ENCODE results near the gene ADGRL2.
A peak's percentile ranks its signal among the peaks of the same experiment; 100 is the strongest.

Gene ADGRL2

DNA sequence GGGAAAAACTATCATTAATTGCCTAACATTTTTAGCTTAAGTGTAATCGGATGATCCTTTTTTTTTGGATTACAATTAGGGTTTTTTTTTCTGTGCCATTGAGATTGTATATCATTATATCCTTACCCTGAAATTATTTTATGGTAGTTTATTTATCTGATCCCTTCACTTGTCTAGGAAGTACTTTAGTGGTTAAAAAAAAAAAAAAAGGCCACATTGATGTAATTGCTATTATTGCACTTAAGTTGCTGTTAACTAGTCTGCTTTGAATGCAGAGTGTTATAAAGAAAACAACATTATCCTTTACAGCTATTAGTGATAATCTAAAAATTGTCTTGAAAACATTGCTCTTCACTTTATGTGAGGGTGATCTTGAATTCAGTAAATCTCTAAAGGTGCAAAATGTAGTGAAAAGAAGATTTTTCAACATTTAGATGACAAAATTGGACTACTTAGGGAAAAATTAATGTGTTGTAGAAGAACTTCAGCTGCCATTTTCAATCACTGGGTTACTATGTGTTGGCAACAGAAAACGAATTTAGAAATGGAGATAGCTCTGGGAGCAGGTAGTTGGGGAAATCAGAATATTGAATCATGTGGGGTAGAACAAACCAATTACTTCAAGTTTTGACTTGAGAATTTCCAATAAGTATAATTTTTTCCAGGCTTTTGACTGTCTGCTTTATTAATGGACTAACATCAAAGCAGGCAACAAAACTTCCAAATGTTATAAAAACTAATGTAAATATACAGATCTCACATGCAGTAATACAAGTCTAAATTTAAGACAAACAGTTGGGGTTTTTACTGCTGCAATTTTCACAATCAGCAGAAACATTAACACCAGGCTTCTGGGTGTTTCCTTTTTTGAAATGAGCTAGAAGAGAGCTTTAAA is 5.0 kb downstream of the ADGRL2 start:
- DNase-seq (ENCODE audit: low spot score), result no peak

DNA sequence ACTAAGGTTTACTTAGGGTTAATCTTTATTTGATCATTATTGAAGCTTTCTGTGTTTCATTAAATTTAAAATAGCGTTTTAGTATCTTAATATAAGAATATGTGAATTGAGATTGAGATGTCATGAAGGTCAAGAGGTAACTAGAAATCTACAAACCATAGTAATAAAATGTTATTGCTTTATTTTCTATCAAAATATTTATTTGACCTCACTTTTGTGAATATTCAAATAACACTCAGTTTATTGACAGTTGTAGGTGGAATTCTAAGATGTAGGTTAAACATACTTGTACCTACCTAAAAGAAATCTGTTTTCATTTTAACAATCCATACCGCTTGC is 5.7 kb downstream of the ADGRL2 start:
- no peak for DNase-seq (ENCODE audit: low spot score)

- DNase-seq (ENCODE audit: low spot score), result no peak
Measured at GRCh38 chr1:81808760-81809159, 8.0 kb downstream of the ADGRL2 start.

DNA sequence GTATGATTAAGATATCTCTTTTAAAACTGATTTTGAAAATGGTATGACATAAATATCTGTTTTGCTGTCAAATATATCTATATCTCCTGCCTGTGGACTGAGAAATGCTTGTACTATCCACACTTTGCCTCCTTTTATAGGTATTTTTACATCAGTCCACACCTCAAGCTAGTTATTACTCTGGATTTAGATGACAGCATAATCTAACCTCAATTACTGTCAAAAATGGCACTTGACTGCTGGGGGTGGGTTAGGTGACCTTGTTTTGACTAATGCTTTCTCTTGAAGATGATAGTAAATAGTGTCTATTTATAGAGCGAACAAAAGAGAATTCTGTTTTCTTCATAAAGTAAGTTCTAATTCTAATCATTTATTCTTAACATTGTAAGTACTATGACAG is 9.1 kb downstream of the ADGRL2 start:
- no peak for DNase-seq (ENCODE audit: low spot score)

- DNase-seq (ENCODE audit: low spot score), result no peak
Measured at GRCh38 chr1:81811757-81812371, 11.1 kb downstream of the ADGRL2 start.

GRCh38 chr1:81812712-81813111 is 12.0 kb downstream of the ADGRL2 start:
- no peak for DNase-seq (ENCODE audit: low spot score)

DNA sequence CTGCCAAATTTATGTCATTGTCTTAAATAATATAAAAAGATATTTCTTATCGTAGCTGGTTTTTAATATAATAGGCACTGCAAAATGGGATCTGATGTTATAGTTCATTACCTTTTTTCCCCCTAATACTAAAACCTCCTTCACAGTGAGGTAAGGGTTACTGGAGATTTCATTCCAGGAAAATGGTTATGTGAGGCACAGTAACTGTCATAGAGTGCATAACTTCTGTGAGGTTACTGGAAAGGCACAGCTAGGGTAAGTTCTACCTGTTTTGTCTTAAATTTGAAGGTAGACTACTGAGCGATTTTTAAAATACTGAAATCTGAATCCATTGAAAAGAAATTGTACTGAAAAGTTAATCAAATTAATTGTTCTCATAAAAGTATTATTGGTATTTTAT is 13.0 kb downstream of the ADGRL2 start:
- DNase-seq (ENCODE audit: low spot score), result no peak

GRCh38 chr1:81819613-81820012 is 18.9 kb downstream of the ADGRL2 start:
- no peak for DNase-seq (ENCODE audit: low spot score)

DNA sequence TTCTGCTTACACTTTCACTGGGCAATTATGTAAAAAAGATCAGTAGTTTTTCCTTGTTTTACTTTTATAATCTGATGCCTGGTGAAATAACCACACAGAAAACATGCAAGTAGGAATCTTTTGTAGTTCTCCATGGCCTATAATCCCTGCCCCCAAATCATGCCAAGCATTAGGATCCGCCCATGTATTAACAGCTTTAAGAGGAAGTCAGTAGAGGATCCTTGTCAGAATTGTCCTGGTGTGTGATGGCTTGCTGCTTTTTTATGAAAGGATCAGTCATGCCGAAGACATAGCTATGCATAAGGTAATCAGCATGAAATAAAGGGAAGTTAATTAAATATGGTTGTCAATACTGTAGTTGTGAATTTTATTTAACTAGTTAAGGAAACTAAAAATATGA is 20.0 kb downstream of the ADGRL2 start:
- DNase-seq (ENCODE audit: low spot score), result no peak

DNA sequence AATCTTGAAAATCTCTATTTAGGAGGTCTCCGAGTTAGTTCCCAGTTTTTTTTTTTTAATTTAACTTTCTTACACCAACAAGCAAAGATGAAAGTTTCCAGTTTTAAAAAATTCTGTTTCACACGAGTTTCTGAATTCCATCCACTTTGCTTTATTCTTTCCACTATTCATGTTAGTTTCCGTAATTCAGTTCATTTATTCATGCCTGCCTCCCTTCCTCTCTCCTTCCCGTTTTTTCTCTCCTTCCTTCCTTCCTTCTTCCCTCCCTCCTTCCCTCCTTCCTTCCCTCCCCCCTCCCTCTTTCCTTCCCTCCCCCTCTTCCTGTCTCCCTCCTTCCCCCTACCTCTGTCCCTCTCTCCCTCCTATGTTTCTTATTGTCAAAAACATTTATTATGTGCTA is 22.3 kb downstream of the ADGRL2 start:
- no peak for DNase-seq (ENCODE audit: low spot score)

DNA sequence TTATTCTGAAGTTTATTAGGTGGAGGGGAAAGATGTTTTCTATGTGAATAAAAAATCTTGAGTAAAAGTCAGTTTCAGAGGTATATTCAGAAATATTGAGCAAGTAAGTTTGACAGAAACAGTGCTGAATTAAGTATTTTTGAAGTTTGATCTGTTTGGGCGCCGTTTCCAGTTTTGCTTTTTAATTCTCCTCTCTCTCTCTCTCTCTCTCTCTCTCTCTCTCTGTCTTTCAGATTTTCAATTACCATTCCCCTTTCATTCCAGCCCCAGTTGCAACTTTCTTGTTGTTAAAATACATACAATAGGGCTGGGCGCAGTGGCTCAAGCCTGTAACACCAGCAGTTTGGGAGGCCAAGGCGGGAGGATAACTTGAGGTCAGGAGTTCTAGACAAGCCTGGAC is 24.0 kb downstream of the ADGRL2 start:
- DNase-seq (ENCODE audit: low spot score), result no peak

GRCh38 chr1:81827942-81828341 is 27.2 kb downstream of the ADGRL2 start:
- DNase-seq (ENCODE audit: low spot score), result no peak

DNA sequence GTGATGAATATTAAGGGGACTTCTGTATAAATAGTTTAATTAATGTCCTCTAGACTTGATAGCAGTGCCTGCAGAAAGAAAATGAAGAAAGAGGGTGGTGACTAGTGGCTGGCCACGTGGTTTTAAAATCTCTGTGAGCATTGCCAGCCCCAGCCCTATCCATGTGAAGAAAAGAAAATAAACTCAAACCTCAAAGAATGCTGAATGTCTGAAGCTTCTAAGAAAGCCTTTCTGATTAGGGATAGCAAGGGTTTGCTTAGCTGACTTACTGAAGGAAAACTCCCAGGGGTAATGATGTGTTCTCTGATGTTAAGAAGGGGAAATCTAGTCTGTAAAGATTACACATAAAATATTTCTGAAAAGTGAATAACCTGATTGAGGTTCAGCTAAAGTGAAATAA is 31.8 kb downstream of the ADGRL2 start:
- peak; percentile 23 for DNase-seq (ENCODE audit: low spot score)

- DNase-seq (ENCODE audit: low spot score), result no peak
Measured at GRCh38 chr1:81833722-81834121, 33.0 kb downstream of the ADGRL2 start.

DNA sequence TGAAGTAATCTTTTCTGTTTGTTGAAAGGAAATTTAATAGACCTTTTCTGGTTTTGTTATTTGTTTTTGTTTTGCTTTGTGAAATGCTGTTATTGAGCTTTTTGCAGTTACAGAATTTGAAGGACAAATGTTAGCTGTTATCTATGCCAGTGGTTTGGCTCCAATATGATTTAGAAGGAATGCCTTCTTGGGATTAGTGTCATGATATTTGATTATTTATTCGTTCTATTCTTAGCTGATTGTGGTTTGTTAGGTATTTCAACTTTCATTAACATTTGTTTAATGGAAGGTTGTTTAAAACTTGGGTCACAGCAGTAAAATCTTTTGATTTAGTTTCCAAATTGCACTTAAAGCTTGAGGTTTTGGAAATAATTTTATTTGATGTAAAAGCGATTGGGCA is 33.5 kb downstream of the ADGRL2 start:
- DNase-seq (ENCODE audit: low spot score), result peak; percentile 1

DNA sequence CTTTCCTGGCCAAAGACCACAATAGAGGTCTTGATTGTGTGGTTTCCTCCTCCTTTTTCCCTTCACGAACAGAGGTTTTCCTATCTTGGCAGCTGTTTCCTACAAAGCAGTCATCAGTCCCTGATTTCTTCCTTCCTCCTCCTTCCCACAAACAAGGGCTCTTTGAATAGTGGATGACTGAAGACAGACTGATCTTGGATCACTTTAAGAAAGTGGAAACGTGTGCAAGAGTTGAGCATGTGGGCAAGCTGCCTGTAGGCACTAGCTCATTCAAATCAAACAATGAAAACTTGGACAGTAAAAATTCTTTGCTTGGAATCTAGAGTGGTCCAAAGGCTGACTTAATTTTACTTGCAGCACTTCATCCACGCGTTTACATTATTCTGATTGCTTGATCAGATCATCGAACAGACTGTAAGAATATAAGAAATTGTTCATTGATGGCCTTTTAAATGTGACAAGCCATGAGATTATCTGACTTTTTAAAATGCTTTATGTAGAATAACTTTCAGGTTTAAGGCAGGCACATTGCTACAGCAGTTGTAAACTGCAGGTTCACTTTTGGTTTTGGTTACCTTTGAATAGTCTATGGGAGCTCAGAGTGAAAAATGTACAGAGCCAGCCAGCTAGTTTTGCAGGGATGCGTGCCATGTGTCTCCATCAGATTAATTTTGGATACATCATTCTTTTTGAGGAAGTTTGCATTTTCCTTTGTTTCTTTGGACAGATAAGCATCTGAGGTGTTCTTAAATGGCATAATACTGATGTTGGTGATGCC is 34.4 kb downstream of the ADGRL2 start:
- no peak for DNase-seq (ENCODE audit: low spot score)

DNA sequence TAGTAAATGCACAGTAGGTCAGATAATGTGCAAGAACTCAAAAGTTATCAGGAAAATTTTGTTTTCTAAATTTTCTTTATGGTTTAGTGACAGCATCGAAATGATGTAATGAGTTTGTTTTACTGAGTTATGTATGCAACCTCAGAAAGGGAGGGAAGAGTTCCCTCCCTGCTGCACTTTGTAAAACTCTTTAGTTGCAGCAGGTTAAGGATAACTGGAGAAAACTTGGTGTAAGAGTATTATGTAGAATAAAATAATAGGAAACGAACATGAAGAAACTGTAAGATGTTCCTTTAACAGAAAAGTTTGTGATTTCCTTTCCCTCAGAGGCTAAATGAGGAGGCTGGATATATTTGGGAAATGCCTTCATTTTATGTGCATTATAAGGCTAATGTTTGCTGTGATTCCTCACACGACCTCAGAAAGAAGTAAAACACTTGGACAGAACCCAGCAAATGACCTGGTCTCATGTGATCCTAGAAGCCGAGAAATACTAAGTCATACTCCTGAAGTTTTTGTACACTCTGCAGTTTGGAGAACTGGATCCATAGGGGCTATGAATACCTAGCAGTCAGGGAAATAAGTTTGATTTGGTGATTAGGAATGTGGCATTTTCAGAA is 35.4 kb downstream of the ADGRL2 start:
- no peak for DNase-seq (ENCODE audit: low spot score)

DNA sequence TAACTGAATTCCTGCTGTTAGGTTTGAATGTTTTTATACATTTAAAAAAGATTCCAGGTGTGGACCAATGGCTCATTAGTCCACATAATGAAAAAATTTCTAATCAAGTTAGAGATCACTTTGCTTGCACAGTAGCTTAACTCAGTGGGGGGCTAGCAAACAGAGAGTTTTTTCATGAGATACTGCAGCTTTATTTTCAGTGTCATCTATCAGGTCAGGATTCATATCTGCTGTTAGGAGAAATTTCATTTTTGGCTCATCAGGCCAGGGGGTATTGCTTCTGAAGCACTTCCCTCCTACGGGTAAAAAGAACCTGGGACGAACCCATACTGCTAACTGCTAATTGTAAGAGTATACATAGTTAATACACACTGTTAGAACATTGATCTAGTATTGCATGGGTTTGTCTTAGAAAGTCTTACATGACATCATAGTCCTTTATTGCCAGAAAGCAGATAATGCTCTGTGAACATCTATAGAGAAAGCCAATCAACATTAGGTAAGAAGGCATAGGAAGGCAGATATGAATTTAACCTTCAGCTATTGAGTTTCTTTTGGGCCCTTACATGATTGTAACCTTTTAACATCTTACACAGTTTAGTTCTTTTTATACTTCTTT is 38.0 kb downstream of the ADGRL2 start:
- DNase-seq (ENCODE audit: low spot score), result no peak

DNA sequence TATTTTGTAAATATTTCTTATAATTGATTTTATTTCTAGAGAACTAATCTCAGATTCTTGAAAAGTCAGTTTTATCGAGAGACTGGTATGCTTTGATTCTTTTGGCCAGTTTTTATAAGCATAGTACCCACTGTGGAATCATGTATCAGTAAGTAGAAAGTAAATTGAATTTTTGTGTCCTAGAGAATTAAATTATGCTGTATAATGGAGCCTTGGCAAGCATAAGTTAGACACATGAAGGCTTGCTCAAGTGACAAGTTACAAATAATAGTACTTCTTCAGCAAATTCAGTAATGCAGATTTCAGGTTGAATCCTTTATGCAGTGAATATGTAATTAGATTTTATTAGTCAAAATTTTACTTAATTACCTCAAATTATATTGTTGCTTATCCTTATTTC is 40.1 kb downstream of the ADGRL2 start:
- no peak for DNase-seq (ENCODE audit: low spot score)

- DNase-seq (ENCODE audit: low spot score), result no peak
Measured at GRCh38 chr1:81841795-81842194, 41.1 kb downstream of the ADGRL2 start.

- DNase-seq (ENCODE audit: low spot score), result no peak
Measured at GRCh38 chr1:81844477-81844876, 43.7 kb downstream of the ADGRL2 start.

- DNase-seq (ENCODE audit: low spot score), result no peak
Measured at GRCh38 chr1:81846630-81847029, 45.9 kb downstream of the ADGRL2 start.

All from hepatic stellate cell (primary cell).